GM12801 (cell line): ENCODE measurements around the gene POLR2H.

ENCODE experiments used
- TF ChIP-seq, protein P1 (sequence below): IDR thresholded peaks from one replicate; pipeline ENCODE4 v1.5.1; 2011; ENCODE audit warnings: control low read depth; ENCODE audit not compliant: insufficient read length; ENCODE audit errors: extremely low read depth

Gene POLR2H

DNA sequence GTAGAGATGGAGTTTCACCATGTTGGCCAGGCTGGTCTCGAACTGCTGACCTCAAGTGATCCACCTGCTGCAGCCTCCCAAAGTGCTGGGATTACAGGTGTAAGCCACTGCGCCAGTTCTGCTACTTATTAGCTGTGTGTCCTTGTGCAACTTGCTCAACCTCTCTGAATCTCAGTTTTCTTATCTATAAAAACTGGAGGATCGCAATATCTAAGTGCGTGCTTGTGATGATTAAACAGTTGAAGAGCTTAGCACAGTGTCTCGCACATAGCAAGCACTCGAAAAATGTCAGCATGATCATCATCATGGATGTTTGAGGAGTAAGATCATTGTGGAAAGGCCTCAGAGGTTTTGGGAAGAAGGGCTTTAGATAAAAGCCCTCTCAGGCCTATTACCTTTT is 10.9 kb upstream of the POLR2H start:
- TF ChIP-seq, protein P1, sequence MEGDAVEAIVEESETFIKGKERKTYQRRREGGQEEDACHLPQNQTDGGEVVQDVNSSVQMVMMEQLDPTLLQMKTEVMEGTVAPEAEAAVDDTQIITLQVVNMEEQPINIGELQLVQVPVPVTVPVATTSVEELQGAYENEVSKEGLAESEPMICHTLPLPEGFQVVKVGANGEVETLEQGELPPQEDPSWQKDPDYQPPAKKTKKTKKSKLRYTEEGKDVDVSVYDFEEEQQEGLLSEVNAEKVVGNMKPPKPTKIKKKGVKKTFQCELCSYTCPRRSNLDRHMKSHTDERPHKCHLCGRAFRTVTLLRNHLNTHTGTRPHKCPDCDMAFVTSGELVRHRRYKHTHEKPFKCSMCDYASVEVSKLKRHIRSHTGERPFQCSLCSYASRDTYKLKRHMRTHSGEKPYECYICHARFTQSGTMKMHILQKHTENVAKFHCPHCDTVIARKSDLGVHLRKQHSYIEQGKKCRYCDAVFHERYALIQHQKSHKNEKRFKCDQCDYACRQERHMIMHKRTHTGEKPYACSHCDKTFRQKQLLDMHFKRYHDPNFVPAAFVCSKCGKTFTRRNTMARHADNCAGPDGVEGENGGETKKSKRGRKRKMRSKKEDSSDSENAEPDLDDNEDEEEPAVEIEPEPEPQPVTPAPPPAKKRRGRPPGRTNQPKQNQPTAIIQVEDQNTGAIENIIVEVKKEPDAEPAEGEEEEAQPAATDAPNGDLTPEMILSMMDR: no peak

DNA sequence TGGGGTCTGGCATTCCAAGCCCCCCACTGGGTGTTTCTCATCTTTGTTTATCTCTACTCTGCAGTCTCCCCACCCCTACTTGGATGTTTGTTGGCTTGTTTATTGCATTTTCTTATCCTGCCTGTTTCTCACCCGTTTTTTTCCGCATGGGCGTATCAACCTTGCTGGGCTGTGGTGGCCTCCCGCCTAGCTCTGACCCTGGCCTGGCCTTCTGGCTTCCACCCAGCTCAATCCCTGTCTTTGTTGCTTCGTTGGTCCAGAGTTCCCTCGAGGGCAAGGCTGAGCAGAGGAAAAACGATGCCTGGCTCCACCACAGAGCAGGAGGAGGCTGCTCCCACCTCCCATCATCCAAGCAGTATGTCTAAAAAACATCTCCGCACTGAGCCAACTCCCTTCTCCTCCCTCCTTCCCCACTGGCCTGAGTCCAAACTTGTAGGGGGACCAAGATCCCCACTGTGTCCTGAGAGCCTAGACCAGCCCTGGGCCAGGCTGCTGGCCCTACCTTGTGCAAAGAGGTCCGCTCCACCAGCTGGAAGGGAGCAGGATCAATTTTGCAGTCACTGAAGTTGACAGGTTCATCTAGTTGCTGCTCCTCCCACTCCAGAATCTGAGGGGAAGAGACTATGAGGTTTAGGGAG is 9.9 kb upstream of the POLR2H start:
- TF ChIP-seq, protein P1: no peak

DNA sequence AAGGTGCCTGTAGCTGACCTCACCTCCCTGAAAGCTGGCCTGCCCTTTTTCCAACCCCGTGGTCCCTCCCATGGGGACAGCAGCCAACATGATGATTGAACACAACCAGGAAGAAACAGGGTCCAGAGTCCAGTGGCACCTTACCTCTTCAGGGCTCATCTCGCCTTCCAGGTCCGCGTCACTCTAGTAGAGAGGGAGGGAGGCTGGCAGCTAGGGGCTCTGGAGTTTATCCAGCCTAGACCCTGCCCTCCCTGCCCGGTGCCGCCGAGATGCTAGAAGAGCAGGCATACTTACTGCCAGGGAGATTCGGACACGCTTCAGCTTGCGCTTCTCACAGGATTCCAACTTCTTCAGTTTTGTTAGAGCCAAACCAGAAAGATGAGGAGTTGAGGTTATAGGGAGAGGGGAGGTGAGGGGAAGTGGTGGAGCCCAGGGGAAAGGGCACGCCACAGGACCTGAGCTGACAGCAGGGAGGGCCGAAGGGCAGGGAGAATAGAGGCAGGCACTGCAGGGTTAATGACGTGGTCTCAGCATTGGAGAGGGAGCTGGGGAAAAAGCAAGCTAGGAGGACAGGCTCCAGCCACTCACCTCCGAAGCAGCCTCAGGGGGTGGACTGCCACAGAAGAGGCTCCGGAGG is 9.2 kb upstream of the POLR2H start:
- TF ChIP-seq, protein P1: no peak

DNA sequence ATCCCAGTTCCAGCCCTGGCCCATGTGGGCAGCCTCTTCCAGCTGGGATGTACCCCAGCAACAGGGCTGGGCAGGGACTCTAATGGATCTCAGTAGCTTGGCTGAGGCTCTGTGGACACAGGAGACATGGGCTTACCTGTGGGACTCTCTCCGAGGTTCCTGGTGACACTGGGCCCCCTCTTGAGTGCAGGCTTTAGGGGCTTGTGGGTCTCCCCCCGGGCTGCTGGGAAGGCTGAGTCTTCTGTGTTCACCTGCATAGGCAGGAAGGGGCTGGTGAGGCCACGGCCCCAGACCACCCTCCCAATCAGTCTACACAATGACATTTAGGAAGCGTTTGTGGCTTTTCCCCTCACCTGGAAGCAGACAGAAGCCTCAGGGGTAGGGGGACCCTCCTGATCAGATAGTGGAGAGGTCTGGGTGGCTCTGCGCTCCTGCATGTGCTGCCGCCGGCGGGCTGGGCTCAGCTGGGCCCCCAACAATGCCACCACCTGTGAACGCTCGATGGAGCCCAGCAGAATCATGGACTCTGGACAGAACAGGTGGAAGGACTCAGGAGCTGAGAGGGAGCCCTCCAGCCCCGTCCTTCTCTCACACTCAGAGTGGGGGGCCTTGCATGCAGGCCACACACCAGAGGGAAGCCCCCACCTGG is 8.5 kb upstream of the POLR2H start:
- TF ChIP-seq, protein P1: no peak

DNA sequence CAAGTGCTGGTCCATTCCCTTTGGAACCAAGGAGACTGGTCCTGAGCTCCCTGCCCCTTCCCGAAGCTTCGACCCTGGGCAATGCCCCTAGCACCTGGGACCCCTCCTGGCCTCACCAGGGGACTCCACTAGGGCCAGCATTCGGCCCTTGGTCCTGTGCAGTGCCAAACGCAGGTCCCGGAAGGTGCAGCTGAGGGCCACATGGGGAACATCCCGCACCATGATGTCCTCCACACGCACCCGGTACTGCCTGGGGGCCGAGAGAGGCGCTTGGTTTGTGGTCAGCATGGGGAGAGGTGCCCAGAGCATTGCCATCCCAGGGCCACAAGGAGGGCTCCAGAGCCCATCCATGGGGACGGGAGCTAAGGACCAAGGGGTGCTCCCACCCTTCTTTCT is 8.0 kb upstream of the POLR2H start:
- TF ChIP-seq, protein P1: no peak

DNA sequence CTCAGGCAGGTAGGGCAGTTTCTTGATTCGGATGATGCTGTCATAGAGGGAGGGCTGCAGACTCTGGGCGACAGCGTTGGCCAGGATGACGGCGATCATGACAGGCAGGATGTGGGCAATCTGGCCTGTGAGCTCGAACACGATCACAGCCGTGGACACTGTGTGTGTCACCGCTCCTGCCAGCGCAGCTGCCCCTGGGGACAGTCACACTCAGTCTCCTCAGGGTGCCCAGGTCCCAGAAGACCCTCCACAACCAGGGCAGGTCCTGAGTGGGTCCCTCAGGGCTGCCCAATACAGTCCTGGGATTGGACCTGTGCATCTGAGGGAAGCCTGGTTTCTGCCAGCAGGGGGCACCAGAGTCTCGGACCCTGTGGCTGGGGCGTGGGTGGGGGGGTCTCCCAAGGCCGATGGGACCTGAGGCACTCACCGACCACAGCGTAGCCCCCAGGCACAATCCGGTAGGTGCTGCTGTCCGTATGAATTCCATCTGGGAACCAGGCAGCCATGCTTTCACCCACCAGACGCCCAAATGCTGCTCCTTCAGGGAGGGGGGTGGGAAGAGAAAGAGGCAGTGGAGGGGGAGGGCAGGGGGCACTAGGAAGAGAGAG is 7.3 kb upstream of the POLR2H start:
- TF ChIP-seq, protein P1: no peak

DNA sequence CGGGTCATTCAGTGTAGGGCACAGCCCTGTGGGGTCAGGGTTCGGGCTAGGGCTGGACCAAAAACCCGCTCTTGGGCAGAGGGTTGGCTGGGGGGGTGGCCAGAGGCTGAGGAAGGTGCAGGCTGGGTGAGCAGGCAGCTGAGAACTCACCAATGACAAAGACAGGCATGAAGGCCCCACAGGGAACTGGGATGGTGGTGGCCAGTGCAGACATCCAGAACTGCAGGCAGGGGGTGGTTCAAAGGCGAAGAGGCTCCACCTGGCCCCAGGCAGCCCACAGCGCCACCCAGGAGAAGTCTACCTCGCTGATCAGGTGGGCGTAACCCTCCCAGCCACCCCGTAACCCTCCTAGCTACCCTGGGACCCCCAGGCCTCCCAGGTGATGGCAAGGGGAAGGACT is 6.8 kb upstream of the POLR2H start:
- TF ChIP-seq, protein P1: no peak
